ENCODE measurements around the gene FKBP5.

DNA sequence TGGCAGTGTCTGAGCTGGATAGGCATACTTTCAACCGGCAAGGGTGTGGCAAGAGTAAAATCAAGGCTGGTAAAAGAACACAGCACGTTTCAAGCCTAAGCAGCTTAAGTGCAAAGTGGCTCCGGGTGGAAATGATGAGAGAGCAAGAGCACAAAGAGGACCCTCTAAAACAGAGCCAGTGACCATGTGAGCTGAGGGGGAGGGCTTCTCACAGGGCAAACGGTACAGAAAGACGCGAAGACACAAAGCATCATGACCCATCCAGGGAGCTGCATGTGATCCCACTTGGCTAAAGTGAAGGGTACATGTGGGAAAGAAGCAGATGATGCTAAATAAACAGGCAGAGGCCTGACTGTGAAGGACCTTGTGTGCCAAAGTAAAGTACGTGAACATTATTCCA lies 25.7 kb downstream of the FKBP5 start:
- TF ChIP-seq, protein P1, sequence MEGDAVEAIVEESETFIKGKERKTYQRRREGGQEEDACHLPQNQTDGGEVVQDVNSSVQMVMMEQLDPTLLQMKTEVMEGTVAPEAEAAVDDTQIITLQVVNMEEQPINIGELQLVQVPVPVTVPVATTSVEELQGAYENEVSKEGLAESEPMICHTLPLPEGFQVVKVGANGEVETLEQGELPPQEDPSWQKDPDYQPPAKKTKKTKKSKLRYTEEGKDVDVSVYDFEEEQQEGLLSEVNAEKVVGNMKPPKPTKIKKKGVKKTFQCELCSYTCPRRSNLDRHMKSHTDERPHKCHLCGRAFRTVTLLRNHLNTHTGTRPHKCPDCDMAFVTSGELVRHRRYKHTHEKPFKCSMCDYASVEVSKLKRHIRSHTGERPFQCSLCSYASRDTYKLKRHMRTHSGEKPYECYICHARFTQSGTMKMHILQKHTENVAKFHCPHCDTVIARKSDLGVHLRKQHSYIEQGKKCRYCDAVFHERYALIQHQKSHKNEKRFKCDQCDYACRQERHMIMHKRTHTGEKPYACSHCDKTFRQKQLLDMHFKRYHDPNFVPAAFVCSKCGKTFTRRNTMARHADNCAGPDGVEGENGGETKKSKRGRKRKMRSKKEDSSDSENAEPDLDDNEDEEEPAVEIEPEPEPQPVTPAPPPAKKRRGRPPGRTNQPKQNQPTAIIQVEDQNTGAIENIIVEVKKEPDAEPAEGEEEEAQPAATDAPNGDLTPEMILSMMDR (IDR thresholded peaks at IDR 0.05 in 8 of 11, conservative IDR thresholded peaks at IDR 0.05 in 3 of 11), result no peak
- no peak for TF ChIP-seq POLR2A (IDR thresholded peaks at IDR 0.05)

Data from spleen (tissue), 7 donors.